ENCODE data around the gene PPIB.

DNA sequence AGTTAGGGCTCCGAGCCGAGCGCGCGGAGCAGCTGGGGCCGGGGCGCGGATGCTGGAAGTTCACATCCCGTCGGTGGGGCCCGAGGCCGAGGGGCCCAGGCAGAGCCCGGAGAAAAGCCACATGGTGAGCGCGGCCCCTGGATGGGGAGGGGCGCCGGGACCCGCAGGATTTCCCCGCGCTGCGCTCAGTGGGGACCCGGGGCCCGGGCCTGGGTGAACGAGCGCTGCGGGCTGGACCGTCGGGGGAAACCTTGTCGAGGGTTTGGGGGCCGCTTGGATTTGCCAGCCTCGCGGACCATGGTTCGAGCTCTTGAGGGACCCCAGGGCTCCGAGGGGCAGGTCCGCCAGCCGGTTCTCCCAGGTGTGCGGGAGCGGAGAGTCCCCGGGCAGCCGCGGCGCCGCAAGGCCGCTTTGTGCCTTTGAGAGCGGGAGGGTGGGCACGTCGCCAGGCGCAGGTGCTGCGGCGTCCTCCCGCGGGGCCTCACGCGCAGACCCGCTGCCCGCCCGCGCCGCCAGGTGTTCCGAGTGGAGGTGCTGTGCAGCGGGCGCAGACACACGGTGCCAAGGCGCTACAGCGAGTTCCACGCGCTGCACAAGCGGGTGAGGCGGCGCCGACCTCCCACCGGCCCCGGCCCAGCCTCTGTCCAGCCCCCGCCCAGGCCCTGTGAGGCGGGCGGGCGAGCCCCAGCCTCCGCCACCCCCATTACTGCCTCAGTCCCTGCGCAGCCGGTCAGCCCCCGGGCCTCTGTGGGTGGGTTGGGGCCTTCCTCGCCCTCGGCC lies 10.9 kb downstream of the PPIB start, which contains the start of gene SNX22:
- TF ChIP-seq CEBPB (IDR thresholded peaks at IDR 0.05), result no peak
- TF ChIP-seq, protein P1, sequence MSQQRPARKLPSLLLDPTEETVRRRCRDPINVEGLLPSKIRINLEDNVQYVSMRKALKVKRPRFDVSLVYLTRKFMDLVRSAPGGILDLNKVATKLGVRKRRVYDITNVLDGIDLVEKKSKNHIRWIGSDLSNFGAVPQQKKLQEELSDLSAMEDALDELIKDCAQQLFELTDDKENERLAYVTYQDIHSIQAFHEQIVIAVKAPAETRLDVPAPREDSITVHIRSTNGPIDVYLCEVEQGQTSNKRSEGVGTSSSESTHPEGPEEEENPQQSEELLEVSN (IDR thresholded peaks at IDR 0.05; ENCODE audit: borderline replicate concordance, low read depth), result peak; percentile 47; the same call in 1 of the 2 replicates
- no peak for TF ChIP-seq RAD21 (conservative IDR thresholded peaks at IDR 0.05 in 1 of 2, IDR thresholded peaks at IDR 0.05 in 1 of 2)
- TF ChIP-seq, protein P2, sequence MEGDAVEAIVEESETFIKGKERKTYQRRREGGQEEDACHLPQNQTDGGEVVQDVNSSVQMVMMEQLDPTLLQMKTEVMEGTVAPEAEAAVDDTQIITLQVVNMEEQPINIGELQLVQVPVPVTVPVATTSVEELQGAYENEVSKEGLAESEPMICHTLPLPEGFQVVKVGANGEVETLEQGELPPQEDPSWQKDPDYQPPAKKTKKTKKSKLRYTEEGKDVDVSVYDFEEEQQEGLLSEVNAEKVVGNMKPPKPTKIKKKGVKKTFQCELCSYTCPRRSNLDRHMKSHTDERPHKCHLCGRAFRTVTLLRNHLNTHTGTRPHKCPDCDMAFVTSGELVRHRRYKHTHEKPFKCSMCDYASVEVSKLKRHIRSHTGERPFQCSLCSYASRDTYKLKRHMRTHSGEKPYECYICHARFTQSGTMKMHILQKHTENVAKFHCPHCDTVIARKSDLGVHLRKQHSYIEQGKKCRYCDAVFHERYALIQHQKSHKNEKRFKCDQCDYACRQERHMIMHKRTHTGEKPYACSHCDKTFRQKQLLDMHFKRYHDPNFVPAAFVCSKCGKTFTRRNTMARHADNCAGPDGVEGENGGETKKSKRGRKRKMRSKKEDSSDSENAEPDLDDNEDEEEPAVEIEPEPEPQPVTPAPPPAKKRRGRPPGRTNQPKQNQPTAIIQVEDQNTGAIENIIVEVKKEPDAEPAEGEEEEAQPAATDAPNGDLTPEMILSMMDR (IDR thresholded peaks at IDR 0.05), result no peak
- TF ChIP-seq RCOR1 (IDR thresholded peaks at IDR 0.05; ENCODE audit: low read depth, low read length), result no peak
- no peak for TF ChIP-seq RFX5 (IDR thresholded peaks at IDR 0.05)
